Sigmoid colon (tissue), 7 donors: ENCODE data around the gene MAP2K3. TPM values are rescaled to one million over a fixed set of nuclear protein-coding genes. Genes with fewer than 3 reads are reported as not detected.

Experiments used
- DNase-seq: peaks from one replicate; pipeline ENCODE4 v3.0.0-alpha.2; 2019
- H3K27ac ChIP-seq, 4 donors: fragments of 200-600 bp; sonication (generic); one replicate each; pipeline ENCODE4 v1.5.1; 2016 to 2019; ENCODE audit warnings: mild to moderate bottlenecking in 1 of 4
- H3K27me3 ChIP-seq, 3 donors: fragments of 200-600 bp; sonication (generic); one replicate each; pipeline ENCODE4 v1.5.1; 2019; ENCODE audit warnings: mild to moderate bottlenecking in 1 of 3
- H3K36me3 ChIP-seq, 4 donors: fragments of 200-600 bp; sonication (generic); one replicate each; pipeline ENCODE4 v1.5.1; 2016 to 2019
- H3K4me1 ChIP-seq, 4 donors: fragments of 200-600 bp; sonication (generic); one replicate each; pipeline ENCODE4 v1.5.1; 2017 to 2019
- H3K4me3 ChIP-seq, 4 donors: fragments of 200-600 bp; sonication (generic); one replicate each; pipeline ENCODE4 v1.5.1; 2017 to 2019; ENCODE audit warnings: mild to moderate bottlenecking in 2 of 4, moderate library complexity in 1 of 4
- H3K9me3 ChIP-seq, 4 donors: fragments of 200-600 bp in 3 of 4; sonication (generic) in 3 of 4; one replicate each; pipeline versions ENCODE4 v1.5.1 to v1.6.1; 2013 to 2019
- EP300 ChIP-seq, 4 donors: sonication (generic); formaldehyde crosslinking; IDR thresholded peaks; one replicate each; pipeline ENCODE4 v1.6.1; 2017; ENCODE audit warnings: antibody characterized with exemption in 4 of 4
- POLR2A ChIP-seq, 2 donors: fragments of 450-650 bp; IDR thresholded peaks; one replicate each; pipeline ENCODE4 v1.6.1; 2016; ENCODE audit warnings: antibody characterized with exemption in 2 of 2, mild to moderate bottlenecking in 2 of 2, moderate library complexity in 2 of 2
- POLR2AphosphoS5 ChIP-seq, 4 donors: sonication (generic); formaldehyde crosslinking; IDR thresholded peaks; one replicate each; pipeline ENCODE4 v1.6.1; 2017; ENCODE audit warnings: antibody characterized with exemption in 4 of 4
- WGBS, 2 donors: extraction: QIAGEN DNeasy Blood & Tissue Kit; methylation state at CpG; one replicate each; pipeline ENCODE4 v1.1.7; 2013; 5-methylcytosine and 5-hydroxymethylcytosine counted together
- intact Hi-C: fragments of 100-400 bp; cut with DNase I; formaldehyde crosslinking; loops from one replicate; pipeline ENCODE4 v1.15.1; 2023
- polyA plus RNA-seq, 3 donors: library from polyadenylated mRNA; stranded (reverse); fragments of 200-250 nt; gene quantifications; one replicate each; pipeline ENCODE4 v1.2.3, GENCODE V29; 2013
- total RNA-seq, 4 donors: library from RNA; depleted of rRNA; stranded (reverse); fragments of >200 nt; gene quantifications; one replicate each; pipeline ENCODE4 v1.1.0, GENCODE V29; 2016
- TF ChIP-seq, protein P1 (sequence below), 4 experiments: fragments of 450-650 bp in 3 of 4; fragments of 200-600 bp in 1 of 4; IDR thresholded peaks; one replicate each; pipeline ENCODE4 v1.5.1; 2016 to 2019; ENCODE audit warnings: antibody characterized with exemption in 4 of 4, mild to moderate bottlenecking in 3 of 4, moderate library complexity in 2 of 4
- donor health status: healthy with polysubstance abuse.
- donor health status: Bipolar disorder and iron deficiency.
- donor health status: healthy.

MAP2K3 gene
- total and polyA plus RNA-seq, 7 donors, result 9.5 to 59.1 (median 23.3) TPM

DNA sequence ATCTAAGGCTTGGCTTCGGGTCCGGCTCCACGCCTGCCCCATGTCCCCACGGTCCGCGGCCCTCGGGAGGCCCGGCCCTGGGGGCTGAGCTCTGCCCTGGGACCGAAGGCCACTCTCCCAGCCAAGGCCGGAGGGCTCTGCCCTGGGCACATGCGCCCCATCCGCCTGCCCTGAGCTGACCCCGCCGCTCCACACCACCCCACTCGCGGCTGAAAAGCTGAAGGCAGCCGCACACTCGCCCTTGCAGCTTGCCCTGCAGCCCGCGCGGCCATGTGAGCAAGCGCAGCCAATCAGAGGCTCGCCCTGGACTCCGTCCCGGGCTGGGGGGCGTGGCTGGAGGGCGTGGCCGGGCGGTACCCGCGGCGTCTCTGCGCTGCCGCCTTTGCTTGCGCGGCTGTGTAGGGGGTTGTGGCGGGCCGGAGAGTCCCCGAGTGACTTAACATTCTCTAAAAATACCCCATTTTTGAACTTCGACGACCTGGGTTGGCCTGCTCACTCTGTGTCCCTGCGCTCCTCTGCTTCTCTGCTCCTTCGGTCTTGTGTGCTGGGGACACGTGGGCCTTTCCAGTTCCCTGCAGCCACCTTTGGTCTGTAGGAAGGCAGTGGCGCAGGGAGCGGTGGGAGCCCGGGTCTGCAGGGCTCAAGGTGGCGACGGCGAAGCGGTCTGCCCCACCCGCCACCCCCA, 8.8 kb upstream of the MAP2K3 start:
- TF ChIP-seq, protein P1, sequence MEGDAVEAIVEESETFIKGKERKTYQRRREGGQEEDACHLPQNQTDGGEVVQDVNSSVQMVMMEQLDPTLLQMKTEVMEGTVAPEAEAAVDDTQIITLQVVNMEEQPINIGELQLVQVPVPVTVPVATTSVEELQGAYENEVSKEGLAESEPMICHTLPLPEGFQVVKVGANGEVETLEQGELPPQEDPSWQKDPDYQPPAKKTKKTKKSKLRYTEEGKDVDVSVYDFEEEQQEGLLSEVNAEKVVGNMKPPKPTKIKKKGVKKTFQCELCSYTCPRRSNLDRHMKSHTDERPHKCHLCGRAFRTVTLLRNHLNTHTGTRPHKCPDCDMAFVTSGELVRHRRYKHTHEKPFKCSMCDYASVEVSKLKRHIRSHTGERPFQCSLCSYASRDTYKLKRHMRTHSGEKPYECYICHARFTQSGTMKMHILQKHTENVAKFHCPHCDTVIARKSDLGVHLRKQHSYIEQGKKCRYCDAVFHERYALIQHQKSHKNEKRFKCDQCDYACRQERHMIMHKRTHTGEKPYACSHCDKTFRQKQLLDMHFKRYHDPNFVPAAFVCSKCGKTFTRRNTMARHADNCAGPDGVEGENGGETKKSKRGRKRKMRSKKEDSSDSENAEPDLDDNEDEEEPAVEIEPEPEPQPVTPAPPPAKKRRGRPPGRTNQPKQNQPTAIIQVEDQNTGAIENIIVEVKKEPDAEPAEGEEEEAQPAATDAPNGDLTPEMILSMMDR (IDR thresholded peaks at IDR 0.05), result no peak
- no peak for TF ChIP-seq EP300 (IDR thresholded peaks at IDR 0.05)
- peak; percentile 44 to 50 for TF ChIP-seq POLR2A (IDR thresholded peaks at IDR 0.05)
- TF ChIP-seq POLR2AphosphoS5 (IDR thresholded peaks at IDR 0.05), result peak; percentile 60 to 92 (median 81)
- no peaks in the 10 kb centered on the region for H3K27me3 ChIP-seq
- intact Hi-C loops, result no loop called here
- WGBS, 2 donors, result 0 to 1% methylated on average over 52 of the region's 52 CpGs
- peak; percentile 95 for DNase-seq
- H3K4me3 ChIP-seq, result peak overlapping the region; percentile 54 to 67 (median 64)
- no peaks in the 10 kb centered on the region for H3K36me3 ChIP-seq
- peaks cover 0 to 24% (median 17%) of the 10 kb centered on the region in 4 donors for H3K4me1 ChIP-seq
- H3K27ac ChIP-seq, result peak overlapping the region; percentile 57 to 87 (median 78)
- no peaks in the 10 kb centered on the region for H3K9me3 ChIP-seq

DNA sequence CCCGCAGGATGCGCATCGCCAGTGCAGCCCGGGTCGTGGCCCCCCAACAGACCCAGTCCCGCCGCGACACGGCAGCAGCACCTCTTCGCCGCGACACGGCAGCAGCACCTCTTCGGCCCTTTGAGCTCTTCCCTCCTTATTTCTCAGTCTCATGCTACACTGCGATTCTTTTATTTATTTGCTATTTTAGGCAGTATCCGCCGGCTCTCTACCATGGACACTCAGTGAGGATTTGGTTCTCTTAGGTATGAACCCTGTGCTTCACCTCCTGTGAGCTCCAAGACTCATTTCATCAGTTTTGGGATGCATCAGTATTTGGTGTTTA, 8.3 kb upstream of the MAP2K3 start:
- TF ChIP-seq, protein P1 (IDR thresholded peaks at IDR 0.05), result no peak
- no peak for TF ChIP-seq POLR2AphosphoS5 (IDR thresholded peaks at IDR 0.05)
- TF ChIP-seq POLR2A (IDR thresholded peaks at IDR 0.05), result no peak
- TF ChIP-seq EP300 (IDR thresholded peaks at IDR 0.05), result no peak
- H3K9me3 ChIP-seq, result no peaks in the 10 kb centered on the region
- H3K4me1 ChIP-seq, result peaks cover 0 to 24% (median 17%) of the 10 kb centered on the region in 4 donors
- intact Hi-C loops, result no loop called here
- no peaks in the 10 kb centered on the region for H3K36me3 ChIP-seq
- H3K4me3 ChIP-seq, result peak overlapping the region; percentile 54 to 67 (median 64)
- H3K27me3 ChIP-seq, result no peaks in the 10 kb centered on the region
- H3K27ac ChIP-seq, result peak overlapping the region; percentile 57 to 87 (median 78)
- 15 to 24% methylated on average over 17 of the region's 17 CpGs for WGBS, 2 donors
- no peak for DNase-seq

DNA sequence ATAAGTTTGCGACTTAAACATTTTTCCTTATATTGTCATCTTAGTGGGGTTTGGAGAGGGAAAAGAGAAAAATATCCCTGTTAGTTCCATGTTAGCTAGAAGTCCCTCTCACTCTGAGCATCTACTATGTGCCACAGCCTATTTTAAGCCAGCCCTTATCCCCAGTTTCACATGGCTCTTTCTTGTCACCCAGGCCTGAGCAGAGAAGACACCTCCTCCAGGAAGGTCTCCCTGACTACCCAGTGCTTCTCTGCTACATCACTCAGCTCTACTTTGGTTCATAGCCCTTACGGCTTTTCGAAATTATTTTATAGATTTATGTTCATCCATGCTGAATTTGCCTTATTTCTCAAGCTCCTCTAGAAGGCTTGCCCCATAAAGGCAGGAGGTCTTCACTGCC, 7.2 kb upstream of the MAP2K3 start:
- Histone ChIP-seq H3K27me3 (no peaks in the 10 kb centered on the region), H3K4me1 (peaks cover 0 to 33% (median 25%) of the 10 kb centered on the region in 4 donors), H3K36me3 (no peaks in the 10 kb centered on the region), H3K9me3 (no peaks in the 10 kb centered on the region), H3K4me3 (no peak overlapping the region), H3K27ac (no peak overlapping the region)
- 97% methylated on average over 3 of the region's 3 CpGs for WGBS, 2 donors
- DNase-seq, result no peak
- TF ChIP-seq, protein P1 (IDR thresholded peaks at IDR 0.05), result no peak
- no peak for TF ChIP-seq EP300 (IDR thresholded peaks at IDR 0.05)
- TF ChIP-seq POLR2A (IDR thresholded peaks at IDR 0.05), result no peak
- no peak for TF ChIP-seq POLR2AphosphoS5 (IDR thresholded peaks at IDR 0.05)
- intact Hi-C loops, result no loop called here

DNA sequence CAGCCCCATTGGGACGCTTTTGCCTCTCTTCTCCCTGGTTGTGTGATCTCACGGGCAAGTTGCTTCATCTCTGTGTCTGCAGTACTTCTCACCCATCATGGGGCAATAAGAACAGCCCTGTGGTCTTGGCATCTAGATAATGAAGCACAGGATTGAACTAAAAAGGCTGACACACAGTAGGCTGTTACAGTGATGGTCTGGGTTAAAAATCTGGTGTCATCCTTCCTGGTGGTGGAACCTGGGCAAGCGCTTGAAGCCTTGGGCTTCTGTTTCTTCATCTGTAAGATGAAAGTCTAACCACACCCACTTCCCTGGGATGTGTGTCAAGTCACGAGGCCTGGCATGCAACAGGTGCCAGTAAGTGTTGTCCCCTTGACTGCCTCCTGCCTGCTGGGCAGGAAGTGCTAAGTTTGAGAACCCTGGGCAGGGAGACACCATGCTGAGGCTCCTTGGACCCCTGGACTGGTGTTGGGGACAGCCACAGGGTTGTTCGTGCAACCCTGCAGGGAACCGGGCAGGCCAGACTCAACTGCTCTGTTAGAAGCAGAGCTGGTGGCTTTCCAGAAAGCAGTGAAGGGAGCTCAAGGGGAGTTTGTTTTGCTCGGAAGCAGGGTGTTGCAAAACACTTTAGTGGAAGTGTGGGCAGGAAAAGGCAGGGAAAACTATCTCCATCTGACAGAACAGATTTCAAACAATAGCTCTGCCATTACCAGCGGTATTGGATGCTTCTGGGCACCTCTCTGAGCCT, 5.9 kb upstream of the MAP2K3 start:
- 40 to 63% methylated on average over 8 of the region's 8 CpGs for WGBS, 2 donors
- no peak for DNase-seq
- intact Hi-C loops, result no loop called here
- Histone ChIP-seq H3K4me3 (no peak overlapping the region), H3K27me3 (no peaks in the 10 kb centered on the region), H3K4me1 (peaks cover 0 to 44% (median 36%) of the 10 kb centered on the region in 4 donors), H3K36me3 (no peaks in the 10 kb centered on the region), H3K9me3 (no peaks in the 10 kb centered on the region), H3K27ac (peak overlapping the region in 1 of 4 donors; percentile 23)
- TF ChIP-seq EP300 (IDR thresholded peaks at IDR 0.05), result no peak

DNA sequence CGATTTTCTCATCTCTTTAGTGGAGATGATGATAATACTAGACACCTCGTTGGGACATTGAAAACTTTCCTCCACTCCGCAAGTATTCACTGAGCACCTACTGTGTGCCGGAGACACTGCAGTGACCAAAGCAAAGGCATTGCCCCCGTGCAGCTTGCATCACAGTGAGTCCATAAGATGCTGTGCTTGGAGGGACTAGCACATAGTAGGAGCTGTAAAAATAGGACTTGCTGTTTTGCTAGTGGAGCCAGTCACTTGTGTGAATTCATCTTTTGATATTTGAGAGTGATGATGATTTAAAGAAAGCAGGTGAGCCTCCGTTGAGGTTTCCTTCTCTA, 5.3 kb upstream of the MAP2K3 start:
- no peak for DNase-seq
- intact Hi-C loops, result no loop called here
- no peak overlapping the region for H3K4me3 ChIP-seq
- TF ChIP-seq POLR2A (IDR thresholded peaks at IDR 0.05) (no peak), POLR2AphosphoS5 (IDR thresholded peaks at IDR 0.05) (no peak), EP300 (IDR thresholded peaks at IDR 0.05) (no peak)
- TF ChIP-seq, protein P1 (IDR thresholded peaks at IDR 0.05), result no peak
- 78 to 91% methylated on average over 6 of the region's 6 CpGs for WGBS, 2 donors
- H3K27me3 ChIP-seq, result no peaks in the 10 kb centered on the region
- H3K36me3 ChIP-seq, result no peaks in the 10 kb centered on the region
- H3K27ac ChIP-seq, result no peak overlapping the region
- H3K4me1 ChIP-seq, result peaks cover 0 to 49% (median 41%) of the 10 kb centered on the region in 4 donors
- H3K9me3 ChIP-seq, result no peaks in the 10 kb centered on the region
